Stimulated activated CD4-positive, alpha-beta T cell treated with anti-CD3 and anti-CD28 coated beads, Interleukin-4, amount 100 ng/mL, for 4 hours (primary cell): Measurements from ENCODE around the gene ZNF512B.
A peak's percentile ranks its signal among the peaks of the same experiment; 100 is the strongest.

Source experiments
- DNase-seq, 2 experiments: peaks; one replicate each; pipeline ENCODE4 v3.0.0-alpha.2; 2020

Gene ZNF512B

DNA sequence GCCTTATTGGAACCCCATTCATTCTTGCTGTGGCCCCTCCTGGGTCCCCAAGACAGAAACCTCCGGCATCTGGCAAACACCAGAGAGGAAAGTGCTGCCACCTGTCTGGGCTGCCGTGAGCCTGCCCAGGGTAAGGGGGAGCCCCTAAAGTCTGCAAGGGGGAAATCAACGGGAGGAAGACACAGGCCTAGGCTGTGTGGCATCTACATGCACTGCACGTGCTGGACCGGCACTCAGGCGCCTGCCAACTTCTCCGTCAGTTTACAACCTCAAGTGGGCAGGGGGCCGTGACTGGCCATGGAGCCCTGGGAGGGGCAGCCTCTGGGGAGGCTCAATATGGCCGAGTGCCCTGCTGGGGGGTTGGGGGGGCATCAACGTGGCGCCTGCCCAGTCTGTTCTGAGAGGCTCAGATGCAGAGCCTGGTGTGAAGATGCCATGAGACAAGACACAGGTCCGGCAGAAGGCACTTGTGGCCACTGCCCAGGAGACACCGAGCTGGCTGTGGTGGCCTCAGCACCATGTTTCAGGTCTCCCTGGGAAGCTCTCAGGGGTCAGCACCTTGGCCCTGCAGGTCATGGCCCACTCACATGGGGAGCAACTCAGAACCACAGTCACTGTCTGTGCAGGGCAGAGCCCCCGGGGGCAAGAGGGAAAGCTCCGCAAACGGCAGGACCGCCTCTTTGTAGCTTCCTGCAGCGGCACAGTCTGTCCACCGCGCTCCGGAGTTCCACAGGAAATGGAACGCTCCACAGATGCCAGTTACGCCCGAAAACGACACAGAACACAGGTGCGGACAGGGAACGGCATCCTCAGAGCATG is 21.9 kb downstream of the ZNF512B start:
- DNase-seq, result no peak

- DNase-seq, result no peak
Measured at GRCh38 chr20:63946986-63947637, 22.6 kb downstream of the ZNF512B start.

DNA sequence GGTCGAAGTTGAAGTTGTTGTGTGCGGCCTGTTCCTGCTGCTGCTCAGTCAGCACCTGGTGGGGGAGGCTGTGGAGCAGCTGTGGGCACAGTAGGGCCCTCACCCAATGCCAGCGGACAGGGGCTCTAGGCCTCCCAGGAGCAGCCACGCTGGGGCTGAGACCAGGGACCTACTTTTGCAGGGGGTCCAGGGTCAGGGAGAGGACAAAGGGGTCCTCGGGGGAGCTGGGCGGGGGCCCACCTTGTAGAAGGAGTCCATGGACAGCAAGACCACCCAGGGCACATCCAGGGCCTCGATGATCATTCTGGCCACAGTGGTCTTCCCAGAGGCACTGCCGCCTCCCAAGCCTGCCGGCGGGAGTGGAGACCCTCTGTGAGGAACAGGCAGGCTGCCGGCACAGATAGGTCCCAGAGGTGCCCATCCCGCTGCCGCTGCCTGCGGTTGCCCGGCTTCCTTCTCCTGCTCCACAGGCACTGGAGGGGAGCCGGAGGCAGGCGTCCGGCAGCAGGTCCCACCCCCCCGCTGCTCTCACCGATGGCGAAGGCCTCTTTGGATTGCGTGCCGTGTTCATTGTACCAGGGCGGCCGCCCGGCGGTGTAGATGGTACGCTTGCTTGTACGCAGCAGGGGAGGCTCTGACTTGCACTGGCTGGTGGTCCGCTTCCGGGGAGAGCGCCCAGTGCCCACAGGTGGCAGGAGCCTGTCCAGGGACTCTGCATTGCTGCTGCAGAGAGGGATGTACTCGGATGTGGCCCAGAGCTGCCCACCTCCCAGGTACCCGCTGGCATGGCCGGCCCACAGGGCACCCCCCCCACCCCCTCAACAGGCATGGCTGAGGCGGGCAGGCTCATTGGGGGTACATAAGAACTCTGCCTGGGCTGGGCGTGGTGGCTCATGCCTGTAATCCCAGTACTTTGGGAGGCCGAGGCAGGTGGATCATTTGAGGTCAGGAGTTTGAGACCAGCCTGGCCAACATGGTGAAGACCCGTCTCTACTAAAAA is 23.5 kb downstream of the ZNF512B start:
- no peak for DNase-seq

DNA sequence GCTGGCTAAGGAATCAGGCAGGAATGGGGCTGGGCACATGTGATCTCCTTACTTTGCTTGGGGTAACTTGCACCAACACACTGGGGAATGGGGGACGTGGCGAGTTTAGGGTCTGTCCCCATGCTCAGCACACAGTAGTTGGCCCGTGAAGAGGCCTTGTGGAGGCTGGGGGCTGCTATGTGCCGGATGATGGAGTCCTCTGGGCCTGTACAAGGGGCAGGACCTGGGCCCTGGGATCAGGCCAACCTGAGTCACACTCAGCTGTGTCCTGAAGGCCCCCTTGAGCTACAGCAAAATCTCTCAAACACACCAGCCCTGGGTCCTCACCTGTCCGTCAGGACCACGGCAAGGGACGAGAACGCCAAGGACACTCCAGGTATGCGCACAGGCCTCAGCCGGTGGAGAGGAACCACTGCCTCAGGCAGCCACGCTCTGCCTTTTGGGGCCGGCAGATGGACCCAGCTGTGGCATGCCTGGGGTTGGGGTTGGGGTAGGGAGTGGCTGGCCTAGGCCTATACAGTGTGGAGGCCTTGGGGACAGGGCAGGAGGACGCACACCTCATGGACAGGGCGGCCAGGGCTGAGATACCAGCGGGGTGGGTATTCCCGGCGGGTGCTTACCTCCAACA is 24.6 kb downstream of the ZNF512B start:
- DNase-seq, result no peak

DNA sequence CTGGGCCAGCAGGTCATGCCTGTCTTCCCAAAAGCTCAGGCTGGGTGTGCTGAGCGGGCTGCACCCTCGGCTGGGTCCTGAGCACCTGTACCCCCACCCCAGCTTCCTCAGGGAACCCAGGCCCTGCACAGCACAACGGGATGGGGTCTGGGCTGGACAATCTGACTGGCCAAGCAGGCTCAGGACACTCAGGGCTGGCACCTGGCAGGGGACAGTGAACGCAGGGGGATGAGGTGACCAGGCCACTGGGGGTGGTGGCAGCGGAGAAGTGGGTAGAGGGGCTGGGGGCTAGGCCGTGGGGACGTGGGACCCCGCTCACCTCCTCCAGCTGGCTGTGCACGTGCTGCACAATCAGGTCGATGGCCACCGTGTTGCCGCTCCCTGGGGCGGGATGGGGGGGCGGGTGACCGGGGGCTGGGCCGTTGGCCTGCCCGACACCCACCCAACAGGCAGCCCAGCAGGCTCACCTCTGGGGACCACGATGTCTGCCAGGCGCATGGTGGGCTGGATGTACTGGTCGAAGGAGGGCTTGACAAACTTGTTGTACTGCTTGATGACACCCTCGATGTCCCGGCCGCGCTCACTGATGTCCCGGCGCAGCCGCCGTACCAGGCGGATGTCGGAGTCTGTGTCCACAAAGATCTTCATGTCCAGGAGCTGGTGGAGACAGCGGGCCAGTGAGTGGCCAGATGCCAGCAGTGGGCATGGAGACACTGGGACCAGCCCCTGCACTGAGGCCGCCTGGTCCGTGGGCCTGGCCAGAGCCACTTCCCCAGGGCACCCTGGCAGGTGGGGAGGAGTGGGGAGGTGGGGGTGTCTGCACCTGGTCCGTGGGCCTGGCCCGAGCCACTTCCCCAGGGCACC is 25.4 kb downstream of the ZNF512B start:
- DNase-seq, result no peak

GRCh38 chr20:63943808-63944077 is 26.0 kb downstream of the ZNF512B start:
- no peak for DNase-seq

GRCh38 chr20:63942969-63943807 is 26.5 kb downstream of the ZNF512B start:
- no peak for DNase-seq

- DNase-seq, result no peak
Measured at GRCh38 chr20:63942250-63942951, 27.3 kb downstream of the ZNF512B start.

GRCh38 chr20:63941282-63942081 is 28.2 kb downstream of the ZNF512B start:
- peak; percentile 46 to 55 for DNase-seq

DNA sequence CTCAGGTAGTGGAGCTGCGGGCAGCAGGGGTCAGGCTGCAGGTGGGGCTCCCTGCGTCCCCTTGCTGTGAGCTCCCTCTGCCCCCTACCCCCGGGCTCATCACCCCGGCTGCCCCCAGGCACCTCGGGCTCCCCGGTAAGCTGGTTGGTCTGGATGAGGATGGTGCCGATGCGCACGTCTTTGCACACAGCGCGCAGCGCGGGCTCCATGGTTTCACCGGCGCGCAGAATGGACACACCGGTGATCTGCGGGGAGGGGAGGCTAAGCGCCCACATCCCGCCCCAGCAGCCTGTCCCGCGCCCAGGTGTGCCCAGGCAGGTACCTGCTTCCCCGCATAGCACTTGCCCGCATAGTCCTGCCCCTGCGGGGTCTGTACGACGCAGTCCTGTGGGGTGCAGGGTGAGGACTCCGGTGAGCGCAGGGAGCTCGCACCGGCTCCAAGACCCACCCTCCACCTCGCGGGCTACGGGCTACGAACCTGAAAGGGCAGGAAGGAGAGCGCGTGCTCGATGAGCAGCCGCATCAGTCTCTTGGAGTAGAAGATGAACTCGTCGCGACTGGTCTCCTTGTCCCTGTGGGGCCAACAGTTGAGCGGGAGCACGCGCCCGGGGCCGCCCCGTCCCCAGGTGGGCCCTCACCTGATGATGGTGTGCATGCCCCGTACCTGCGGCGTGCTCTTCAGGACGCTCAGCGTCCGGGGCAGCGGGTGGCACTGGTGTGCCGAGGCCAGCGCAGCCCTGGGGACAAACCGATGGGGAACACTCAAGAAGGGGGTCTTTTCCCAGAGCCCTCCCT is 29.1 kb downstream of the ZNF512B start:
- no peak for DNase-seq

- DNase-seq, result no peak
Measured at GRCh38 chr20:63940071-63940471, 29.7 kb downstream of the ZNF512B start.

DNA sequence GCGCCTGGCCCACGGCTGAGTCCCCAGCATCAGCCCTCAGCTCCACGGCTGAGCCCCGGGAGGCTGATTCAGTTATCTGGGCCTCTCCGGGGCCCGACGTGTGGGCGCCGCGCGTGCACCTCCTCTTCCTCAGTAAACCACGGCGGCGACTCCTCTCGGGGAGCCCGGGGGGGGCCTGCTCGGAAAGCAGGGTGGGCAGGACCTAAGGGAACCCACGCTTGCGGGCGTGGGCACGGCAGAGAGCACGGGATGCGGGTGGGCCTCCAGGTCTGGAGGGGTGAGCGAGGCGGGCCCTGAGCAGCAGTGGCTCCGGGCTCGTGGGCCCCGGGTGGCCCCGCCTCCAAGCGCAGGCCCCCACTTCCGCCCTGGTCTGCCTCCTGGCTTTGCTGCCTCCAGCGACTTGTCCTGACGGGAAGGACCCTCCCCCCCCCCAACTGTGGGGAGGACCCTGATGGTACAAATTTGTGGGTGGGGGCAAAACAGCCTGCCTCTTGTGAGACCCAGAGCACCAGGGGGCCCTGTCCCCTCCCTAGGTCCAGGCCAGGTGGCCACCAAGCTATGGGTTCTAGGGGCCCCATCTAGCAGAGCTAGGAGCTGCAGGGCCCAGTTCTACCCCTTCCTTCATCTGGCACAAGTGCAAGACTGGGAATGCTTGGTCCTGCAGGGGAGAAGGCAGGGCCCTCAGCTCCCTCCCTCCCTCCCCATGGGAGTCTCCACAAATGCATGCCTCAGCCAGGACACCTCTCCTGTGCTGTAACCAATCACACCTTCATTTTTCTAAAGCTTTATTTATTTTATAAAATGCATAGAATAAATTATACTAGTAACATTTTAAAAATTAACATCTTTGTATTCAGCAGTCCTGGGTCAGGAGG is 30.4 kb downstream of the ZNF512B start:
- peak in 1 of 2 experiments; percentile 46 for DNase-seq

- DNase-seq, result no peak
Measured at GRCh38 chr20:63937596-63937995, 32.1 kb downstream of the ZNF512B start.

DNA sequence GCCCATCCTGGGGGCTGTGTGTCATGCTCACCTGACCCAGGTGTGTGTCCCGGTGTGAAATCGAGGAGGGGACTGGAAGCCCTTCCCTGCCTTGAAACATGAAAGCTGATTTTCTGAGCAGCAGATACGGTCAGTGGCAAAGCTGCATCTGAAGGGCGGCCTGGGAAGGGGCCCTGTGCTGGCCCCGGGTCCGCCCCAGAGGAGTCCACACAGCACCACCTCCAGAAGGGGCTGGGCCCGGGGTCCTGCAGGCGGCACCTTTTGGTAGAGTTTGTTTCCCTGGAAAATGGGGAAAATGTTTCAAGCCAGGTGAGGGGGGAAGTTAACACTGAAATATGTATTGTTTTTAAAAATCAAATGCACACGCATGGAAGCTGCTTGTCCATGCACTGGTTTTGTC is 34.3 kb downstream of the ZNF512B start:
- DNase-seq, result no peak

DNA sequence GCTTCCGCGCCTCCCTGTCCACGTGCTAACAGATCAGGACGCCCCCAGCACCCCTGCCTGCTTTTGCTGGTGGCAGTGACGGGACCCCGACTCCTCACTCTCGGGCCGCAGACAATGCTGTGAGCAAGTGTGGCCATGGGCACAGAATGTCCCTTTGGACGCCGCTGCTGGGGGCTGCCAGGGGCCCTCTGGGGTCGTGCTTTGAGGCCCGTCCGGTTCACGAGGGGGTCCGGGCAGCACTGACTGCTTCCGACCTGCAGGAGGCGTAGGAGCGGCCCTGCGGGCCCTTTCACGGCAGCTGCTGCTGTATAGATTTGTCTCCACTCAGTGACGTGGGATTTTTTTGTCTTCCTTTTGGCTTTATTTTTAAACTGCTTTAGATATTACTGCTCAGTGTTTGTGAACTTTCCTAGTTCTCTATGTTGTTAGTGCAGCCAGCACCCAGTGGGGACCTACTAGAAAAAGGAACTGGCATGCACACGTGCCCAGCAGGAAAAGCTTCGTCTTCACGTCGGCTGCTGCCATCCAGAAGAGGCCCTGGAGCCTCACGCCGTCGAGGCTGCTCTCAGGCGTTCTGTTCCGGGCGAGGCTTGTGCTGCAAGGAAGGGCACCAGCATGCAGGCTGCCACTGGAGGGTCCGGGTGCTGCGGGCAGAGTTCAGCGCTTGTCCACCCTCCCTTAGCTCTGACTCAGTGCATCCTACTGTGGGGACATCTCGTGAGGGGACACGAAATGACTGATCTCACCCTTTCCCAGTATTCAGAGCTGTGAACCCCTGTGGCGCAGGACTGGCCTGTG is 35.3 kb downstream of the ZNF512B start:
- DNase-seq, result no peak

DNA sequence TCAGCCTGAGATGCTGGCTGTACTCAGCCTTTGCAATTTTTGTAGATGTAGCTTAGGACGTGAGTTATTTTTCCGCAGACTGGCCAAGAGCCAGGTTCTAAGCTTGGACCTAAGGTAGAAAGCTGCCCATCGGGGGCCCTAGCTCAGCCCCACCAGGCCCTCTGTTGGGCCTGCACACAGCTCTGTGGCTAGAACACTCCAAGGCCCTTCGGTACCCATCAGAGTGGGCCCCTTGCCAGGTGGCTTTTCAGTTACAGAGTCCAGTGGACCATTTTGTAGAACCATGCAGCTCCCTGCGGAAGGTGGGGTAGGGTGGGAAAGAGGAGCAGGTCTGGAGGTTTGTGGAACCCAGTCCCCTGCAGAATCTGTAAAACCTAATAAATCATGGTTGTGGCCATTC is 36.1 kb downstream of the ZNF512B start:
- no peak for DNase-seq
